ENCODE measurements around the gene DERL2. TPM values are rescaled to one million over a fixed set of nuclear protein-coding genes. Genes with fewer than 3 reads are reported as not detected.

Gene DERL2
- total and polyA plus RNA-seq, 12 donors: 25.6 to 165 (median 80.9) TPM

DNA sequence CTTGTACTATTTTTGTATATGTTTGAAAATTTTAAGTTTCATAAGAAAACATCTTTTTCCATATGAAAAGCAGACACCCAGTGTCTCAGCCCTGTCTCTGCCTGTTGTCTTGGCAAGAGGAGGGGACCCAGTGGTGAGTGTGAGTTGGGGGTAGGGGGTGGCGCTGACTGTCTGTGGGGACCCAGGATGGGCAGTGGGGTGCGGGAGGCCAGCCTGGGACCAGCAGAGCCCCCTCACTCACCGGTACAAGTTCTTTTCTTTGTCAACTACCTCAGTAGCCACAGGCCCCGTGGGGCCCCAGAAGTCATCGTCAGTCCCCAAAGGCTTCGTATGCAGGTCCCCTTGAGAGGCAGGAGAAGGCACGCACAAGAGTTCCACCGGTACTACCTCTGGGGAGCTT lies 46.6 kb upstream of the DERL2 start:
- H3K36me3 ChIP-seq (replicated peaks in 1 of 2): no peaks in the 10 kb centered on the region
- DNase-seq: no peak
- TF ChIP-seq CTCF (IDR thresholded peaks at IDR 0.05): no peak
- TF ChIP-seq POLR2A (IDR thresholded peaks at IDR 0.05): no peak
- 83 to 90% (median 88%) methylated on average over 5 to 8 of the region's 8 CpGs for WGBS, 4 donors
- peaks cover 0 to 2% of the 10 kb centered on the region in 2 donors for H3K4me1 ChIP-seq (replicated peaks in 1 of 2)
- no peaks in the 10 kb centered on the region for H3K9me3 ChIP-seq (replicated peaks in 1 of 3)
- H3K27ac ChIP-seq: no peak overlapping the region
- H3K4me3 ChIP-seq: no peak overlapping the region
- intact Hi-C loops (cut with DNase I): no loop called here
- no peaks in the 10 kb centered on the region for H3K27me3 ChIP-seq

- Histone ChIP-seq H3K4me1 (replicated peaks in 1 of 2) (peaks cover 10 to 17% of the 10 kb centered on the region in 2 donors), H3K27ac (no peak overlapping the region), H3K27me3 (no peaks in the 10 kb centered on the region), H3K9me3 (replicated peaks in 1 of 3) (no peaks in the 10 kb centered on the region), H3K36me3 (replicated peaks in 1 of 2) (no peaks in the 10 kb centered on the region), H3K4me3 (no peak overlapping the region)
- TF ChIP-seq CTCF (IDR thresholded peaks at IDR 0.05) (no peak), POLR2A (IDR thresholded peaks at IDR 0.05) (no peak)
- DNase-seq: no peak
- 88 to 93% (median 91%) methylated on average over 4 of the region's 4 CpGs for WGBS, 4 donors
- intact Hi-C loops (cut with DNase I): no loop called here
These were observed 45.1 kb upstream of the DERL2 start for GRCh38 chr17:5531085-5531418.

DNA sequence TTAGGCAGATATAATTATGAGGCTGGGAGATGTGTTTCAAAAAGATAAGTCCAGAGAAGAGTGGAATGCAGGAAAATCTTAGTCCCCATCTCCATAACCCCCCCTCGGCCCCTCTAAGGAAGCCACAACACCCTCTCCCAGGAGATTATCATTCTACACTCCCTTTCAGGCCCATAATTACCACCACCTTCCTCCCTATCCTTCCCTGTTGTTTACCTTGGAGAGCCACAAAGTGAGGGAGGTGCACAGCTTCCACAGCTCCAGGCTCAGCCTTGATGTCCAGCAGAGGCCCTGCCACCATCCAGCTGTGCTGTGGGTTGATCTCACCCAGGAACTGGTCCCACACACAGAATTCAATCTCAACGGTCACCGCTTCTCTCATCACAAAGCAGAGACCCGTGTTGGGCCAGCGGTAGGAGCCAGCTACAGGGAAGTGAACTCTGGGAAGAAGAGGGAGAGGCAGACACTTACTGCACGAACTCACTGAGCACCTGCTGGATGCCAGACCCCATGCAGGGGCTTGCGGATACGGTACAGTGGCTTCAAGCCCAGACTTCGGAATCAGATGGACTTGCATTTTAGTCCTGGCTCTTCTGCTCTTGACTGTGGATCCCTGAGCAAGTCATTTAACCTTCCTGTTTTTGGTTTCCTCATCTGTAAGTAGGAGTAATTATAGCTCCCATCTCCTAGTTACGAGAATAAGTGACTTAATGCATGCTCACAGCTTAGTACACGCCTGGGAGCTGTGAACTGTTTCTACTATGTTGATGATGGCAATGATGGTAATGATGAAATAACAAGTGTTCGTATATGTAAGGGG lies 44.5 kb upstream of the DERL2 start:
- no peaks in the 10 kb centered on the region for H3K27me3 ChIP-seq
- H3K27ac ChIP-seq: no peak overlapping the region
- H3K4me3 ChIP-seq: no peak overlapping the region
- 86 to 90% (median 87%) methylated on average over 11 to 12 of the region's 12 CpGs for WGBS, 4 donors
- TF ChIP-seq CTCF (IDR thresholded peaks at IDR 0.05): no peak
- DNase-seq: no peak
- no peaks in the 10 kb centered on the region for H3K9me3 ChIP-seq (replicated peaks in 1 of 3)
- intact Hi-C loops (cut with DNase I): no loop called here
- peaks cover 12 to 20% of the 10 kb centered on the region in 2 donors for H3K4me1 ChIP-seq (replicated peaks in 1 of 2)
- no peaks in the 10 kb centered on the region for H3K36me3 ChIP-seq (replicated peaks in 1 of 2)

GRCh38 chr17:5527601-5528250 lies 41.7 kb upstream of the DERL2 start:
- no peaks in the 10 kb centered on the region for H3K9me3 ChIP-seq (replicated peaks in 1 of 3)
- H3K27ac ChIP-seq: peak overlapping the region in 2 of 5 donors; percentile 62 to 84
- no peak overlapping the region for H3K4me3 ChIP-seq
- no peak for DNase-seq
- TF ChIP-seq POLR2A (IDR thresholded peaks at IDR 0.05) (no peak), CTCF (IDR thresholded peaks at IDR 0.05) (no peak)
- peaks cover 18 to 20% of the 10 kb centered on the region in 2 donors for H3K4me1 ChIP-seq (replicated peaks in 1 of 2)
- WGBS, 4 donors: 77 to 83% (median 81%) methylated on average over 7 to 9 of the region's 9 CpGs
- H3K36me3 ChIP-seq (replicated peaks in 1 of 2): no peaks in the 10 kb centered on the region
- intact Hi-C loops (cut with DNase I): no loop called here
- H3K27me3 ChIP-seq: no peaks in the 10 kb centered on the region

All from adrenal gland (tissue), 12 donors.